H1 (cell line): ENCODE data around the gene TEX51. TPM values are rescaled to one million over a fixed set of nuclear protein-coding genes. Genes with fewer than 3 reads are reported as not detected.

ENCODE experiments used
- SAP30 ChIP-seq: fragments of 300-600 bp; sonication (generic); IDR thresholded peaks from 2 replicates; pipeline ENCODE4 v1.7.1; 2012; ENCODE audit warnings: low read length, moderate library complexity, mild to moderate bottlenecking, inconsistent platforms; ENCODE audit not compliant: insufficient read depth, insufficient replicate concordance
- polyA plus RNA-seq, 7 experiments: library from polyadenylated mRNA; depleted of rRNA in 3 of 7; stranded (reverse) in 5 of 7; unstranded in 2 of 7; fragments of >200 nt in 5 of 7; fragments of 200-250 nt in 2 of 7; gene quantifications; 1 replicate in 5 of 7; 2 replicates in 1 of 7; 4 replicates in 1 of 7; pipeline versions ENCODE4 v1.2.1 to v1.2.3, GENCODE V29; 2011 to 2013; ENCODE audit warnings: missing spikeins in 2 of 7, mixed read lengths in 2 of 7
- total RNA-seq: library from RNA; stranded (reverse); fragmentation: NEBNext Ultra II Directional; extraction: Animal tissue kit (Norgen Biotek cat#: 25700); gene quantifications from 2 replicates; pipeline ENCODE4 v1.2.1, GENCODE V29; 2021

TEX51 gene
- total and polyA plus RNA-seq, 2 of the 8 experiments (the other 6 are each of a cell fraction or from before 2014, with no cell fraction given) = not detected

- no peak for TF ChIP-seq SAP30
These were observed 41.2 kb upstream of the TEX51 start (continued) for GRCh38 chr2:126857502-126857901.
